HepG2 (cell line): ENCODE results near the gene LSM5. TPM values are rescaled to one million over a fixed set of nuclear protein-coding genes. Genes with fewer than 3 reads are reported as not detected.
A peak's percentile ranks its signal among the peaks of the same experiment; 100 is the strongest.

Source experiments
- ADNP ChIP-seq: sonication (generic); formaldehyde crosslinking; IDR thresholded peaks from 2 replicates; pipeline ENCODE4 v1.4.0; 2020; ENCODE audit warnings: missing genetic modification reagents
- CBFB ChIP-seq: sonication (generic); formaldehyde crosslinking; IDR thresholded peaks from 2 replicates; pipeline ENCODE4 v1.4.0; 2020; ENCODE audit warnings: missing genetic modification reagents
- CCDC6 ChIP-seq: sonication (generic); formaldehyde crosslinking; IDR thresholded peaks from 2 replicates; pipeline ENCODE4 v1.8.1; 2022; ENCODE audit warnings: mild to moderate bottlenecking, missing genetic modification reagents, moderate library complexity
- DNMT1 ChIP-seq: sonication (generic); formaldehyde crosslinking; IDR thresholded peaks from 2 replicates; pipeline ENCODE4 v1.5.1; 2020; ENCODE audit warnings: mild to moderate bottlenecking, missing genetic modification reagents
- JUN ChIP-seq: sonication (generic); formaldehyde crosslinking; IDR thresholded peaks from 2 replicates; pipeline ENCODE4 v1.4.0; 2020; ENCODE audit warnings: mild to moderate bottlenecking, missing genetic modification reagents
- KDM6A ChIP-seq: IDR thresholded peaks from 2 replicates; pipeline ENCODE4 v1.6.1; 2016; ENCODE audit warnings: low read depth
- MIXL1 ChIP-seq: IDR thresholded peaks from 2 replicates; pipeline ENCODE4 v1.6.1; 2016
- MYPOP ChIP-seq: sonication (generic); formaldehyde crosslinking; IDR thresholded peaks from 2 replicates; pipeline ENCODE4 v1.8.1; 2023; ENCODE audit warnings: mild to moderate bottlenecking, moderate library complexity, missing genetic modification reagents
- SAFB2 ChIP-seq: sonication (generic); formaldehyde crosslinking; IDR thresholded peaks from 2 replicates; pipeline ENCODE4 v1.5.1; 2020; ENCODE audit warnings: missing genetic modification reagents, low read depth, mild to moderate bottlenecking, borderline replicate concordance
- SP2 ChIP-seq: sonication (generic); formaldehyde crosslinking; IDR thresholded peaks from 2 replicates; pipeline ENCODE4 v1.5.1; 2020; ENCODE audit warnings: mild to moderate bottlenecking, missing genetic modification reagents
- TRAFD1 ChIP-seq: sonication (generic); formaldehyde crosslinking; IDR thresholded peaks from 2 replicates; pipeline ENCODE4 v1.5.1; 2020; ENCODE audit warnings: missing genetic modification reagents, mild to moderate bottlenecking, borderline replicate concordance
- TSC22D2 ChIP-seq: sonication (generic); formaldehyde crosslinking; IDR thresholded peaks from 2 replicates; pipeline ENCODE4 v1.5.1; 2020; ENCODE audit warnings: missing genetic modification reagents, mild to moderate bottlenecking, borderline replicate concordance
- U2AF2 ChIP-seq: fragments of 200-400 bp; formaldehyde crosslinking; IDR thresholded peaks from 2 replicates; pipeline ENCODE4 v1.6.1; 2017; ENCODE audit warnings: low read depth, mild to moderate bottlenecking, low read length
- ZFP62 ChIP-seq: sonication (generic); formaldehyde crosslinking; IDR thresholded peaks from 2 replicates; pipeline ENCODE4 v1.4.0; 2020; ENCODE audit warnings: missing genetic modification reagents
- ZFP82 ChIP-seq: sonication (generic); formaldehyde crosslinking; IDR thresholded peaks from 2 replicates; pipeline ENCODE4 v1.5.1; 2020; ENCODE audit warnings: mild to moderate bottlenecking, missing genetic modification reagents, borderline replicate concordance
- ZMYM4 ChIP-seq: sonication (generic); formaldehyde crosslinking; IDR thresholded peaks from 2 replicates; pipeline ENCODE4 v1.8.1; 2023; ENCODE audit warnings: mild to moderate bottlenecking, missing genetic modification reagents
- ZNF543 ChIP-seq: sonication (generic); formaldehyde crosslinking; IDR thresholded peaks from 2 replicates; pipeline ENCODE4 v1.4.0; 2020; ENCODE audit warnings: mild to moderate bottlenecking, missing genetic modification reagents
- ZNF772 ChIP-seq: sonication (generic); formaldehyde crosslinking; IDR thresholded peaks from 2 replicates; pipeline ENCODE4 v1.5.0; 2020; ENCODE audit warnings: mild to moderate bottlenecking, missing genetic modification reagents
- polyA plus RNA-seq, 8 experiments: library from polyadenylated mRNA; depleted of rRNA in 3 of 8; stranded (reverse) in 7 of 8; unstranded in 1 of 8; fragments of >200 nt; fragmentation: Illumina TruSeq in 4 of 8; extraction: Trizol in 4 of 8; gene quantifications; 2 replicates each; pipeline versions ENCODE4 v1.2.1 to v1.2.3, GENCODE V29; 2011 to 2016; ENCODE audit warnings: low read depth in 4 of 8, missing spikeins in 1 of 8, mixed read lengths in 1 of 8; ENCODE audit not compliant: insufficient read depth in 1 of 8
- total RNA-seq, 5 experiments: library from RNA; depleted of rRNA; stranded (reverse); fragments of >200 nt; fragmentation: Illumina TruSeq; extraction: Trizol; gene quantifications; 2 replicates each; pipeline ENCODE4 v1.2.3, GENCODE V29; 2016; ENCODE audit warnings: low read depth in 1 of 5
- TF ChIP-seq, protein P1 (sequence below): sonication (generic); formaldehyde crosslinking; IDR thresholded peaks from 2 replicates; pipeline ENCODE4 v1.8.0; 2022; ENCODE audit warnings: mild to moderate bottlenecking, missing genetic modification reagents, borderline replicate concordance
- TF ChIP-seq, protein P2 (sequence below): sonication (generic); formaldehyde crosslinking; IDR thresholded peaks from 2 replicates; pipeline ENCODE4 v1.4.0; 2020; ENCODE audit warnings: missing genetic modification reagents
- TF ChIP-seq, protein P3 (sequence below): sonication (generic); formaldehyde crosslinking; IDR thresholded peaks from 2 replicates; pipeline ENCODE4 v1.4.0; 2020; ENCODE audit warnings: missing genetic modification reagents, borderline replicate concordance

Gene LSM5
- total and polyA plus RNA-seq, 2 of the 13 experiments (the other 11 are each of a cell fraction or from before 2014, with no cell fraction given), result 30.3 to 183 TPM

- TF ChIP-seq, protein P1, sequence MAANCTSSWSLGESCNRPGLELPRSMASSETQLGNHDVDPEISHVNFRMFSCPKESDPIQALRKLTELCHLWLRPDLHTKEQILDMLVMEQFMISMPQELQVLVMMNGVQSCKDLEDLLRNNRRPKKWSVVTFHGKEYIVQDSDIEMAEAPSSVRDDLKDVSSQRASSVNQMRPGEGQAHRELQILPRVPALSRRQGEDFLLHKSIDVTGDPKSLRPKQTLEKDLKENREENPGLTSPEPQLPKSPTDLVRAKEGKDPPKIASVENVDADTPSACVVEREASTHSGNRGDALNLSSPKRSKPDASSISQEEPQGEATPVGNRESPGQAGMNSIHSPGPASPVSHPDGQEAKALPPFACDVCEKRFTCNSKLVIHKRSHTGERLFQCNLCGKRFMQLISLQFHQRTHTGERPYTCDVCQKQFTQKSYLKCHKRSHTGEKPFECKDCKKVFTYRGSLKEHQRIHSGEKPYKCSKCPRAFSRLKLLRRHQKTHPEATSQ (CRISPR knock-in tag), result peak; percentile 84; the same call in 1 of the 2 replicates
- TF ChIP-seq SP2 (CRISPR knock-in tag) (peak; percentile 67), MIXL1 (CRISPR knock-in tag) (no peak; the same call in 1 of the 2 replicates), TRAFD1 (CRISPR knock-in tag) (no peak), DNMT1 (CRISPR knock-in tag) (peak; percentile 73; the same call in 1 of the 2 replicates), SAFB2 (CRISPR knock-in tag) (peak; percentile 51; the same call in 1 of the 2 replicates), ZNF543 (CRISPR knock-in tag) (0 out of 2 replicates have a peak, but pooled peaks have one; percentile 44), ZFP82 (CRISPR knock-in tag) (peak; percentile 92), U2AF2 (no peak), ZFP62 (no peak), KDM6A (CRISPR knock-in tag) (no peak), CBFB (CRISPR knock-in tag) (peak; percentile 82), ZMYM4 (peak; percentile 91), MYPOP (CRISPR knock-in tag) (peak; percentile 9; the same call in 1 of the 2 replicates), TSC22D2 (CRISPR knock-in tag) (no peak), ADNP (no peak), CCDC6 (CRISPR knock-in tag) (peak; percentile 83), ZNF772 (CRISPR knock-in tag) (peak; percentile 21), JUN (CRISPR knock-in tag) (0 out of 2 replicates have a peak, but pooled peaks have one; percentile 32)
- TF ChIP-seq, protein P2, sequence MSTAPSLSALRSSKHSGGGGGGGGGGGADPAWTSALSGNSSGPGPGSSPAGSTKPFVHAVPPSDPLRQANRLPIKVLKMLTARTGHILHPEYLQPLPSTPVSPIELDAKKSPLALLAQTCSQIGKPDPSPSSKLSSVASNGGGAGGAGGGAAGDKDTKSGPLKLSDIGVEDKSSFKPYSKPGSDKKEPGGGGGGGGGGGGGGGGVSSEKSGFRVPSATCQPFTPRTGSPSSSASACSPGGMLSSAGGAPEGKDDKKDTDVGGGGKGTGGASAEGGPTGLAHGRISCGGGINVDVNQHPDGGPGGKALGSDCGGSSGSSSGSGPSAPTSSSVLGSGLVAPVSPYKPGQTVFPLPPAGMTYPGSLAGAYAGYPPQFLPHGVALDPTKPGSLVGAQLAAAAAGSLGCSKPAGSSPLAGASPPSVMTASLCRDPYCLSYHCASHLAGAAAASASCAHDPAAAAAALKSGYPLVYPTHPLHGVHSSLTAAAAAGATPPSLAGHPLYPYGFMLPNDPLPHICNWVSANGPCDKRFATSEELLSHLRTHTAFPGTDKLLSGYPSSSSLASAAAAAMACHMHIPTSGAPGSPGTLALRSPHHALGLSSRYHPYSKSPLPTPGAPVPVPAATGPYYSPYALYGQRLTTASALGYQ, result 0 out of 2 replicates have a peak, but pooled peaks have one; percentile 65
- TF ChIP-seq, protein P3, sequence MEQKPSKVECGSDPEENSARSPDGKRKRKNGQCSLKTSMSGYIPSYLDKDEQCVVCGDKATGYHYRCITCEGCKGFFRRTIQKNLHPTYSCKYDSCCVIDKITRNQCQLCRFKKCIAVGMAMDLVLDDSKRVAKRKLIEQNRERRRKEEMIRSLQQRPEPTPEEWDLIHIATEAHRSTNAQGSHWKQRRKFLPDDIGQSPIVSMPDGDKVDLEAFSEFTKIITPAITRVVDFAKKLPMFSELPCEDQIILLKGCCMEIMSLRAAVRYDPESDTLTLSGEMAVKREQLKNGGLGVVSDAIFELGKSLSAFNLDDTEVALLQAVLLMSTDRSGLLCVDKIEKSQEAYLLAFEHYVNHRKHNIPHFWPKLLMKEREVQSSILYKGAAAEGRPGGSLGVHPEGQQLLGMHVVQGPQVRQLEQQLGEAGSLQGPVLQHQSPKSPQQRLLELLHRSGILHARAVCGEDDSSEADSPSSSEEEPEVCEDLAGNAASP (CRISPR knock-in tag), result peak; percentile 56; the same call in 1 of the 2 replicates
These were observed 5.3 kb upstream of the LSM5 start, which contains the start of gene AVL9 (continued) for GRCh38 chr7:32495298-32496051.
